MCF 10A (cell line): Measurements from ENCODE around the gene C11orf54. TPM values are rescaled to one million over a fixed set of nuclear protein-coding genes. Genes with fewer than 3 reads are reported as not detected.

Experiments
- BruUV-seq: library from RNA; stranded (reverse); fragments of 400-500 nt; replicated peaks from 2 replicates; lab custom pipeline; 2021; lab: Mats Ljungman, UMichigan
- CTCF ChIA-PET: fragments of 300-600 bp; sonication (Branson Sonifier 250); formaldehyde crosslinking; extraction: SDS; loops from one replicate; lab custom pipeline; 2021; ENCODE audit warnings: antibody characterized with exemption, inconsistent platforms; lab: Yijun Ruan, JAX
- POLR2A ChIA-PET: fragments of 300-600, 350-650 bp; sonication (Branson Sonifier 250); formaldehyde crosslinking; extraction: SDS; loops from one replicate; lab custom pipeline; 2020; ENCODE audit warnings: antibody characterized with exemption, inconsistent platforms; lab: Yijun Ruan, JAX
- DNase-seq: peaks from one replicate; pipeline ENCODE4 v3.0.0-alpha.2; 2018; ENCODE audit not compliant: unreplicated experiment
- H3K27ac Mint-ChIP-seq: one replicate; pipeline ENCODE4 v1.8.0; 2022; ENCODE audit warnings: mild to moderate bottlenecking, low read depth, mixed read lengths; ENCODE audit not compliant: unreplicated experiment
- H3K27me3 Mint-ChIP-seq: one replicate; pipeline ENCODE4 v1.8.0; 2022; ENCODE audit warnings: mixed read lengths; ENCODE audit not compliant: insufficient read depth, unreplicated experiment
- H3K36me3 Mint-ChIP-seq: one replicate; pipeline ENCODE4 v1.8.0; 2022; ENCODE audit warnings: mild to moderate bottlenecking, moderate library complexity, mixed read lengths; ENCODE audit not compliant: insufficient read depth, unreplicated experiment
- H3K4me1 Mint-ChIP-seq: one replicate; pipeline ENCODE4 v1.8.0; 2022; ENCODE audit warnings: mixed read lengths; ENCODE audit not compliant: insufficient read depth, unreplicated experiment
- H3K4me3 Mint-ChIP-seq: one replicate; pipeline ENCODE4 v1.8.0; 2022; ENCODE audit warnings: mild to moderate bottlenecking, moderate library complexity, mixed read lengths; ENCODE audit not compliant: unreplicated experiment
- H3K9me3 Mint-ChIP-seq: one replicate; pipeline ENCODE4 v1.8.0; 2022; ENCODE audit warnings: mixed read lengths; ENCODE audit not compliant: unreplicated experiment
- intact Hi-C: fragments of 100-400 bp; cut with micrococcal nuclease; formaldehyde crosslinking; loops from 2 replicates; pipeline ENCODE4 v1.14.1; 2022
- total RNA-seq: library from RNA; stranded (reverse); gene quantifications from 2 replicates; pipeline ENCODE4 v1.2.3, GENCODE V29; 2022
- TF ChIP-seq, protein P1 (sequence below): fragments of 200-600 bp; IDR thresholded peaks from one replicate; pipeline ENCODE4 v1.8.0; 2022; ENCODE audit warnings: antibody characterized with exemption, mild to moderate bottlenecking; ENCODE audit not compliant: unreplicated experiment

C11orf54 gene
- total RNA-seq, 1 experiment from 2014 or later = 13.8 TPM

GRCh38 chr11:93712678-93713077, 28.8 kb upstream of the C11orf54 start:
- intact Hi-C loops = no loop called here
- BruUV-seq = no TSS peak
- Mint-ChIP-seq H3K36me3 (peaks cover 49% of the 10 kb centered on the region), H3K4me1 (no peaks in the 10 kb centered on the region), H3K4me3 (no peak overlapping the region), H3K9me3 (peaks cover 32% of the 10 kb centered on the region), H3K27me3 (no peaks in the 10 kb centered on the region), H3K27ac (peak overlapping the region; percentile 7)
- CTCF ChIA-PET = interaction anchor here (0.6 kb wide), 1 partner anchor 61 kb away, joined by 3 read pairs; no protein-coding TSS in a partner anchor
- POLR2A ChIA-PET = no interaction called here
- no peak for DNase-seq
- TF ChIP-seq, protein P1, sequence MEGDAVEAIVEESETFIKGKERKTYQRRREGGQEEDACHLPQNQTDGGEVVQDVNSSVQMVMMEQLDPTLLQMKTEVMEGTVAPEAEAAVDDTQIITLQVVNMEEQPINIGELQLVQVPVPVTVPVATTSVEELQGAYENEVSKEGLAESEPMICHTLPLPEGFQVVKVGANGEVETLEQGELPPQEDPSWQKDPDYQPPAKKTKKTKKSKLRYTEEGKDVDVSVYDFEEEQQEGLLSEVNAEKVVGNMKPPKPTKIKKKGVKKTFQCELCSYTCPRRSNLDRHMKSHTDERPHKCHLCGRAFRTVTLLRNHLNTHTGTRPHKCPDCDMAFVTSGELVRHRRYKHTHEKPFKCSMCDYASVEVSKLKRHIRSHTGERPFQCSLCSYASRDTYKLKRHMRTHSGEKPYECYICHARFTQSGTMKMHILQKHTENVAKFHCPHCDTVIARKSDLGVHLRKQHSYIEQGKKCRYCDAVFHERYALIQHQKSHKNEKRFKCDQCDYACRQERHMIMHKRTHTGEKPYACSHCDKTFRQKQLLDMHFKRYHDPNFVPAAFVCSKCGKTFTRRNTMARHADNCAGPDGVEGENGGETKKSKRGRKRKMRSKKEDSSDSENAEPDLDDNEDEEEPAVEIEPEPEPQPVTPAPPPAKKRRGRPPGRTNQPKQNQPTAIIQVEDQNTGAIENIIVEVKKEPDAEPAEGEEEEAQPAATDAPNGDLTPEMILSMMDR = no peak

- H3K9me3 Mint-ChIP-seq = peaks cover 3% of the 10 kb centered on the region
- no TSS peak for BruUV-seq
- TF ChIP-seq, protein P1 = no peak
- ChIA-PET POLR2A (interaction anchor here (1.6 to 1.8 kb wide), 2 partner anchors 11 to 24 kb away, joined by 3 to 5 read pairs; no protein-coding TSS in a partner anchor), CTCF (interaction anchor here (0.6 to 0.8 kb wide), 3 partner anchors 26 to 754 kb away, joined by 3 read pairs; no protein-coding TSS in a partner anchor)
- no peaks in the 10 kb centered on the region for H3K27me3 Mint-ChIP-seq
- H3K4me3 Mint-ChIP-seq = no peak overlapping the region
- DNase-seq = no peak
- intact Hi-C loops = no loop called here
- H3K27ac Mint-ChIP-seq = peak overlapping the region; percentile 75
- peaks cover 37% of the 10 kb centered on the region for H3K36me3 Mint-ChIP-seq
- H3K4me1 Mint-ChIP-seq = no peaks in the 10 kb centered on the region
Observed at GRCh38 chr11:93715797-93716396, 25.6 kb upstream of the C11orf54 start.

- Mint-ChIP-seq H3K36me3 (peaks cover 43% of the 10 kb centered on the region), H3K4me3 (no peak overlapping the region), H3K4me1 (no peaks in the 10 kb centered on the region), H3K27me3 (no peaks in the 10 kb centered on the region), H3K9me3 (no peaks in the 10 kb centered on the region), H3K27ac (no peak overlapping the region)
- intact Hi-C loops = no loop called here
- POLR2A ChIA-PET = interaction anchor here (0.6 to 1.8 kb wide), 4 partner anchors 9 to 483 kb away, joined by 3 to 5 read pairs (median 4); no protein-coding TSS in a partner anchor
- CTCF ChIA-PET = interaction anchor here (0.7 to 1.1 kb wide), 4 partner anchors 10 to 1594 kb away, joined by 3 read pairs; no protein-coding TSS in a partner anchor
- no peak for DNase-seq
- TF ChIP-seq, protein P1 = no peak
- no TSS peak for BruUV-seq
Observed at GRCh38 chr11:93717501-93717900, 24.0 kb upstream of the C11orf54 start.

DNA sequence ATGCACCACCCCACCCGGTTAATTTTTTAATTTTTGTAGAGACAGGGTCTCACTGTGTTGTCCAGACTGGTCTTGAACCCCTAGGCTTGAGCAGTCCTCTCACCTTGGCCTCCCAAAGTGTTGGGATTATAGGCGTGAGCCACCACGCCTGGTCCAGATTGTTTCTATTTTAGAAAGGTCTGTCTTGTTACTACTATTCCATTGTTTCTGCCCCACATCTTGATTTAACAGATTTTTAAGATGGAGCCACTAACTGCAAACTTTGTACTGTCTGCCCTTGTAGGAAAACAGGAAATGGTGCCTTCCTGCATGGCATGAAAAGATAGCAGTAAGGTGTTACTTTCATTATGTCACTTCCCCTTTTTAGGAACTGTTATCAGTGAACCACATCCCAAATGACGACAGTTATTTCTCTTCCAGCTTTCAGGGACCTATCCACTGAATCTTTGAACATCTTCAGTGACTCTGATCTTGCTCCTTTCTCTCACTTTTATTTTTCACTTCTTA, 23.4 kb upstream of the C11orf54 start:
- POLR2A ChIA-PET = interaction anchor here (1.0 to 1.4 kb wide), 2 partner anchors 9 to 11 kb away, joined by 4 read pairs; no protein-coding TSS in a partner anchor

More for the DNA sequence above, 23.4 kb upstream of the C11orf54 start:
- Mint-ChIP-seq H3K27ac (no peak overlapping the region), H3K4me3 (no peak overlapping the region), H3K9me3 (no peaks in the 10 kb centered on the region), H3K36me3 (peaks cover 40% of the 10 kb centered on the region), H3K4me1 (no peaks in the 10 kb centered on the region), H3K27me3 (no peaks in the 10 kb centered on the region)
- TF ChIP-seq, protein P1 = no peak
- no peak for DNase-seq
- CTCF ChIA-PET = interaction anchor here (0.7 to 1.1 kb wide), 3 partner anchors 10 to 802 kb away, joined by 3 to 6 read pairs (median 3); no protein-coding TSS in a partner anchor
- intact Hi-C loops = no loop called here
- BruUV-seq = no TSS peak
